Stimulated activated CD4-positive, alpha-beta T cell treated with anti-CD3 and anti-CD28 coated beads, TNF-alpha, amount 100 ng/mL, for 24 hours (primary cell): ENCODE measurements around the gene ITGB2.
"Not testable (repeated sequence)": the region's sequence is repeated elsewhere in the genome, so short reads cannot be mapped to it uniquely, and the experiment has no call there.

Source experiments
- DNase-seq, 3 experiments: peaks; one replicate each; pipeline ENCODE4 v3.0.0-alpha.2; 2020; ENCODE audit warnings: low read depth in 3 of 3

The ITGB2 gene

DNA sequence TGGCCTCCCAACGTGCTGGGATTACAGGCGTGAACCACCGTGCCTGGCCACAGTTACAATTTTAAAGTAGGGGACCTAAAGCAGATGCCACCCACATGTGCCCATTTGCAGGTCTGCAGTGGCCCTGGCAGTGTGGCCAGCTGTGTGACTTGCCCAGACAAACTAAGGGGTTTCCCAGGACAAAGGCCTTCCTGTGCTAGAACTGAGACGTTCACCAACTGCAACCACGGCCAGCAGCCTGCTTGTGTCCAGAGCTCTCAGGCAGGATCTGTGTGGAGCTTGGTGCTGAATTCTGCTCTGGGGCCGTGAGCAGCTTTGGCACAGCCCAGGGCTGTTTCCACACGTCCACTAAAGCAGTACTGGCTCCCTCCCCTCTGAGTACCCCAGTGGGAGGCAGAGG is 36.6 kb downstream of the ITGB2 start:
- DNase-seq: no peak

DNA sequence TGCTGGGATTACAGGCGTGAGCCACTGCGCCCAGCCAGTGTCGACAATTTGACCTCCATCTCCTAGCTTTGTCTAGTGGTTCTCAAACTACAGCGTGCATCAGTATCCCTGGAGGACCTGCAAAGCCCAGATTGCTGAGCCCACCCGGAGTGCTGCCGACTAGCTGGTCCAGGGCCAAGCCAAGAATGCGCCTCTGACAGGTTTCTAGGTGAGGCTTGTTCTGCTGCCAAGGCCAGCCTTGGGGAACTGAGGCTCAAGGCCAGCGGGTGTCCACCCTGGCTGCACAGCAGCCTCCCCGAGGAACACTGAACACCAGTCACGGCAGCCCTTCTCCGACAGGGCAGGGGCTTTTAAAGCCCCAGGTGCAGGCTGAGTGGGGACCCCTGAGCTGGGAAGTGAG is 37.4 kb downstream of the ITGB2 start:
- no peak for DNase-seq

DNA sequence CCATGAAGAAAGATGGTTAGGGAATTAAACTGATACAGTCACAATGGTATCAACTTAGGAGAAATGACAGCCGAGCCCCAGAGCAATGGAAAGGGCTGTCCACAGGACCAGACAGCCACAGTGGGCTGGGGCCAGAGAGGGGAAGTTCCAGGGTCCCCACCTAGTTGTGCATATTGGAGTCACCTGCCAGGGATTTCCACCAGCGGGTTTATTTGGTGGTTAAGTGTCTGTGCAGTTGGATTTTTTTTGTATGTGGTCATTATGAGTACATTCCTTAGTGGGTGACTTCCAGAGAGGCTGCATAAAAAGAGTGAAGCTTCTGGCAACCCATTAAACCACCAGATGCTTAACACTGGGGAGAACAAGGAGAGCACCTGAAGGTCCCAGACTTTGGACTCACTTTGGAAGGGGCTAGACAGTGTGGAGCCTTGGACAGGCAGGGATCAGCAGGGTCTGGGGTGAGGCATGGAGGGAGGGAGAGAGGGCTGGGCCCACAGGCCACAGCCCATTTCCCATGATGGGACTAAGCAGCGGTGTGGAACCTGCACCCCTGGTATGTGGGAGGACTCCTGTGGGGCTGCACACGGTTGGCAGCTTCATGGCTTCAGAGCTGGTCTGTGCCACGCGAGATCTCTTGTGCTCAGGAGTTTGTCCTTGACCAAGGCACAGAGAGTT is 39.4 kb downstream of the ITGB2 start:
- DNase-seq: no peak

DNA sequence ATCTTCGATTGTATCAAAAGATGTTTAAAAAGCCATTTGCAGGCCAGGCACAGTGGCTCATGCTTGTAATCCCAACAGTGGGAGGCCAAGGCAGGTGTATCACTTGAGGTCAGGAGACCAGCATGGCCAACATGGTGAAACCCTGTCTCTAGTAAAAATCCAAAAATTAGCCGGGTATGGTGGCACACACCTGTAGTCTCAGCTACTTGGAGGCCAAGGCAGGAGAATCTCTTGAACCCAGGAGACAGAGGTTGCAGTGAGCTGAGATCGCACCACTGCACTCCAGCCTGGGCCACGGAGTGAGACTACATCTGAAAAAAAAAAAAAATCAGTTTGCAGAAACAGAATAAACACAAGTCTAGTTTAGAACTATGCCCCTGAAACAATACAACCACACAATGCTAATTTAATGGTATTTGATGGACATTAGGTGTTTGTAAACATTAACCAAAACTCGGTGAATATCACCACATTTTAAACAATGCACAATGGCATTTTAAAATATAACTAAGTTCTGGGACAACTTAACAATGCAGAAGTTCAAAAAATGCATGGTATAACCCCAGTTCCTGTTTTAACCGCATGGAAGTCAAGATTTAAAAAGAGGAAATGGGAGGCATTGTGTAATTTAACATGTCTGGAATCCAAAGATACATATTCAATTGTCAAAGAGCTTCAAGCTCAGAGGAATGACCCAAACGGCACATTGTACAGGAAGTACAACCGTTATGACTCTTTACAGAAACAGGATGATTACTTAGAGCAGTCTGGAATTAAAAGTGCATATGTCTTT is 40.1 kb downstream of the ITGB2 start:
- DNase-seq: no peak

DNA sequence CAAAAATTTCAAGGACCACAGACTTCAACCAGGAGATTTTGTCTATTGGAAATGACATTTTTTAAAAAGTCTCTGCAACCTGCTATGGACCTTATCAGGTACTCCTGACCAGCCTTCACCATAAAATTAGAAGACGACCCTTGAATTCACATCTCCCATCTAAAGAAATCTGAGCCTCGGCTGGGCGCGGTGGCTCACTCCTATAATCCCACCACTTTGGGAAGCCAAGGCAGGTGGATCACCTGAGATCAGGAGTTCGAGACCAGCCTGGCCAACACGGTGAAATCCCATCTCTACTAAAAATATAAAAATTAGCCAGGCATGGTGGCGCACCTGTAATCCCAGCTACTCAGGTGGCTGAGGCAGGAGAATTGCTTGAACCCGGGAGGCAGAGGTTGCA is 41.5 kb downstream of the ITGB2 start:
- DNase-seq: not testable (repeated sequence)

DNA sequence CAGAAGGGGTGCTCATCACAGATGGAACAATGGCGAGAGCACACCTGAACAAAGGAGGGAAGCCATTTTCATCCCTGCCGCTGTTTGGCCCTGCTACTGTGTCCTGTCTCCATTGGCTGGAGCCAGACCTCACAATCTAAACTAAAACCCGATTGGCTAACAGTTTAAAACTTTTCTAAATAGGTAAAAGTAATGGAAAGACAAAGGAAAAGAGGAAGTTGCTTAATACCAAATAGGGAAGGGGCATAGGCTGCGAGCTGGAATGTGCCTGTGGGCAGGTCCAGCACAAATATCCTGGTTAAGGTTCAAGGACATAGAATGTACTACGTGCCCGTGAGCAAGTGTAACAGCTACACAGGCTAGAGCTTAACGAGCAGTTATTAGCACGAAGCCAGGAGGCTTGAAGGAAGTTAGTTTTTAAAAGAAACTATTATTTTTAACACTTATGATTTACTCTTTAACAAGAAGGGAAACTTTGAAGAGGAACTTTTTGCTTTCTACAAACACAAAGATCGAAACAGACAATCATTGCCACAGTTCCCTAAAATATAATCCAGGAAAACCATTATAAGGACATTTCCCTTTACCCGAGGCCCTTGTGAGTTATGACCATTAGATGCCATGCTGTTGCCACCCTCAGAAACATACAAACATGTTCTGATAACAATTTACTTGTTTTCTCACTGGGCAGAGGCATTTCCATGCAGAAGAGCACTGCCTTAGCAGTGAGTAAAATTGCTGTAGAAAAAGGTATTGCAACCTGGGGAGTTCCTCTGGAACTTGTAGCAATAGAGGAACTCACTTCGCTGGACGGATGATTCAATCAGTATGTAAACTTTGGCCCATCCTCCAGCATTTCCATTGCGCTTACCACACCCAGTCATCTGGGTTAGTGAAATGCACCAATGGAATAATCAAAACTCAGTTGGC is 42.4 kb downstream of the ITGB2 start:
- no peak for DNase-seq

DNA sequence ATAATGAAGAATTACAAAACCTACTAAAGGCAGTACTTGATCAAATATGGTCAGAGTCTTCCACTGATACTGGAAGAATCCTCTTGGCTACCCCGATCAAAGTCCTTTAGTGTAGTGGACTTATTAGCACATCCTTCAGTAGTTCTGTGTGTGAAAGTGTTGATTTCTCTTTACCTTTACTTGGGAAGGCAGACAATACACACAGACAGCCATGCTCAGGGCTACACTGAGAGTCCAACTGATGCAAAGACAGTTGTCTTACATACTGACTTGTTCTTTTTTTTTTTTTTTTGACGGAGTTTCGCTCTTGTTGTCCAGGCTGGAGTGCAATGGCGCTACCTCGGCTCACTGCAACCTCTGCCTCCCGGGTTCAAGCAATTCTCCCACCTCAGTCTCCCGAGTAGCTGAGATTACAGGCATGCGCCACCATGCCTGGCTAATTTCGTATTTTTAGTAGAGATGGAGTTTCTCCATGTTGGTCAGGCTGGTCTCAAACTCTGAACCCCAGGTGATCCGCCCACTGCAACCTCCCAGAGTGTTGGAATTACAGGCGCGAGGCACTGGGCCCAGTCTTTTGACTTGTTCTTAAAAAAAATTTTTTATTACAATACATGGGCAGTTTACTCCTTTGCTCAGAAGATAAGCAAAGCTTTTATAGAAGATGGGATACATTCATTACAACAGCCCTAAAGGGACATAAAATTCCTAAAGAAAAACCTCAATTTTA is 43.7 kb downstream of the ITGB2 start:
- no peak for DNase-seq

DNA sequence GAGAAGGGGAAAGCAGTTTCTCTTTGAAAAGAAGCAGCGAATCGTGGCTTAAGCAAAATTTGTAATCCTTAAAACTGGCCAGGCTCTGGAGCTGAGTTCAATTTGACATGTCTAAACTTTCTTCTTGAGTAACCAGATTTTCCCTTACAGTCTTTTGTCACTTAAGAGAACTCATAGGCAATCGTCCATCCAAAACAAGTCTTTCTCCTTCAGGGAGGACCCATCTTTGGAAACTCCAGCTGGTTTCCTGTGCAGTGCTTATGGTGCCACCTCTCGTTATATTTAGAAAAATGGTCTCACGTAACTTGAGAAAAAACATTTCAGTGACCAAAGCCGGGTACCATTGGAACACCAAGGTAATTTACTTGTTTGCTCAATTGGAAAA is 45.4 kb downstream of the ITGB2 start:
- no peak for DNase-seq

DNA sequence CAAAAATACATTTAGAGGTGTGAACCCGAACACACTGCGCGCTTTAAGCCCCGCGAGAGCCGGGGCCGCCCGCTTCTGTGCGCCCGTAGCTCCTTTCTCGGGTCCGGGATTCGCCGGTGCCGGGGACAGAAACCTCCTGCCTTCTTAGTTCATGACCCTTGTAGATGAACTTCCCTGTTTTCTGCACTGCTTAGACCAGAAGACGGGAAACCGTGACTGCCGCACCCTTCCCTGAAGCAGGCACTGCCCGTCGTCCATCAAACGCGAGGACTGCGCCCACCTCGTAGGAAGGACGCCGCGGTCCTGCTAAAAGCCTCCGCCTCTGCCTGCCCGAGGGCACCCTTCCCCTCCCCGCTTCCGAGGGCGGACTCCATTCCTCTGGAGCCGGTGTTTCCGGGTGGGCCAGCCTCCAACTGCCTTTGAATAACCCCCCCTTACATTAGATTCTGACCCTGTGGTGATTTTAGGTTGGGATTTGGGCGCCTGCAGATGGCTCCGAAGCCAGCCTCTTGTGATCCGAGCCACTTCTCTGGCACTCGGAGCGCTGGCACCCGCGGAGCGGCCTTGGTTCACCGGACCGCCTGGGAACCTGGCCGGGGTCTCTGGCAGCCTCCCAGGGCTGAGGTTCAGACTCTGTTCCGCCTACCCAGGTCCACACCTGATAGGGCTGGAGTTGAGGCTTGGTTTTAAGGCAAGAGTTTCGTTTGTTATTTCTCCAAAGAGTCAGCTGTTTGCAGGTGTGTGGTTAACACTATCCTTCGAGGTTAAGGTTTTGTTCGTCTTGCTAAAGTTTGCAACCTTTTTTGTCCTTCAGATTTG is 46.0 kb downstream of the ITGB2 start:
- no peak for DNase-seq

DNA sequence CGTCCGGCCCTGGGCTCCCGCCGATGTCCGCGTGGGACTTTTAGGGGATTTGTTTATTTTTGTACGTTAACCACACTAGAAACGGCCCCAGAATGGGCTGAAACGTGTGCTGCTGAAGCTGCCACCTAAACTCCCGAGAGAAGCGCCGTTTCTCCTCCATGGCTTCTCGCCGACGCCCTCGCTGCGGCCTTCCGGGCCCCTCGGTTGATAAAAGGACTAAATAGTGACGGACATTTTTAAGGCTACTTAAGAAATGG is 46.5 kb downstream of the ITGB2 start:
- no peak for DNase-seq

DNA sequence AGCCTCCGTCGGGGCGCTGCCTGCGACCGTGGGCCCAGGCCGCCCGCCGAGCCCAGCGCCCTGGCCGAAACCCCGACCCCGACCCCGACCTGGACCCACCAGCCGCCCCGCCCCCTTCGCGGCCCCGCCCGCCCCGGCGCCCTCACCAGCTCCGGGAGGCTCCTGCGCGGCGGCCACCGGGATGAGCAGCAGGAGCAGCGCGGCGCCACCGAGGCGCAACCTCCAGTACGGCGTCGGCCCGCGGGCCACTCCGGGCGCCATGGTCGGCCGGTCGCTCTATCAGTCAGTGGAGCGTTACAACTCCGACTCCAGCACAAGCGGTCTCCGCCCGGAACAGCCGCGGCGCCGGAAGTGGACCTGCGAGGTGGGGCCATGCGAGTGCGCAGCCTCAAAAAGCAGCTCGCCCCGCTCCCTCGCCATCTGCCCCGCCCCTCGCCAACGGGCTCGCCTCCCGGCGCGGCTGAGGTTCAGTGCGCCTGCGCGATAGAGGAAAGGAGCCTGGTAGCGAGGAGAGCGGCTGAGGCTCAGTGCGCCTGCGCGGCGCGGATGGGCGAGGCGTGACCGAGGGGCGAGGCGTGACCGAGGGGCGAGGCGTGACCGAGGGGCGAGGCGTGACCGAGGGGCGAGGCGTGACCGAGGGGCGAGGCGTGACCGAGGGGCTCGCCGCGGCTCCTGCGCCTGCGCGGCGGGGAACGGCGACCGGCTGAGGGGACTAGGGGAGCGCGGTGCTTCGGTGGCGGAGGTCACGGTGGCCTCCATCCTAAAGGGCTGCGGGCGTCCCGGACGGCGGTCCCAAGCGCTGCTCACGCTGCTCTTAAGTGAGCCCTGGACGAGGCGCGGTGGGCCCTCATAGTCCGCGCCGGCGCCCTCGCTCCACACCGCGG is 47.1 kb downstream of the ITGB2 start, which contains the start of gene PTTG1IP:
Gene PTTG1IP, minus strand, starts transcription at position 335 of the 884 bp plus-strand sequence. Its CDS starts 74 bp downstream, at position 261.
- DNase-seq: peak; percentile 98 to 99 (median 98)

DNA sequence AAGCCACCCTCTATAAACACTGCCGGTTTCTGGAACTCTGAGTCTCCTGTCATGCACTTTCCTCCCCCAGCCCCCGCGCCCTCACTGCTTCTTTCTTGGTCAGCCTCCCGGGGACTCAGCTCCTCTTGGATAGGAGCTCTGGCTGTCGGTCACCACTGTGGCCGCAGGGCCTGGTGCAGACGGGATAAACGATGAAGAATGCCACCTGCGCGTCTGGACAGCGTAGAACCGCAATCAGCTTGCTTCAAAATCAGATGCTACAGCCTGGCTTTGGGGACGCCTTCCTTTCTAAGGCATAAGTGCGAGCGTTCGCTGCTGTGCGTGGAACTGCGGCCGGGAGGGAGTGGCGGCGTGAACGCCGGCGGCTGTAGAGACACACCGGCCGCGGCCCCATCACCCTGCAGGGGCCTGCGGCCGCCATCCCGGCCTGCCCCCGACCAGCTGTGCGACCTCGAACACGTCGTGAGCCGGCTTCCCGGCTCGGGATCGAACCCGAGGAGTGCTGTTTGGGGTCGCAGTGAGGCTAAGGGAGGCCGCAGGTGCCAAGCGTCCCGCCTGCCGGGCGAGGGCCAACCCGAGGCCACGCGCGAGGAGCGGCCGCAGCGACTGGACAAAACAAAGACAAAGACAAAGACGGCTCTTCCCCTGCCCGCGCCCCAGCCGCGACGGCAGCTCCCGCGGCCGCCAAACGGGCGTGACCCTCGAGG is 47.9 kb downstream of the ITGB2 start:
- DNase-seq: no peak

DNA sequence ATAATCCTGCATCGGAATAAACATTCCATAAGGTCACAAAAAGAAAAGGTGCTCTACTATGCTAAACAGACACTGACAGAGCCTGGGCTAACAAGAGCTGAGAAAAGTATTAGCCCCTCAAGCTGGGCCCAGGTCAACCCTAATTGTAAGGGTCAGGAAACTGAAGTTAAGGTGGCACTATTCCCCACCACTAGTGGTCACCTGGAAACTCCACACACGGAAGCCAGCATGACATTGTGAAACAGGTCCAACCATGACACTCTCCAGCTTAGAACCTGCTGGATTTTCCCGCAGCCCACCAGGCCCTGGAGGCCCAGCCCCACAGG is 48.4 kb downstream of the ITGB2 start:
- DNase-seq: no peak

DNA sequence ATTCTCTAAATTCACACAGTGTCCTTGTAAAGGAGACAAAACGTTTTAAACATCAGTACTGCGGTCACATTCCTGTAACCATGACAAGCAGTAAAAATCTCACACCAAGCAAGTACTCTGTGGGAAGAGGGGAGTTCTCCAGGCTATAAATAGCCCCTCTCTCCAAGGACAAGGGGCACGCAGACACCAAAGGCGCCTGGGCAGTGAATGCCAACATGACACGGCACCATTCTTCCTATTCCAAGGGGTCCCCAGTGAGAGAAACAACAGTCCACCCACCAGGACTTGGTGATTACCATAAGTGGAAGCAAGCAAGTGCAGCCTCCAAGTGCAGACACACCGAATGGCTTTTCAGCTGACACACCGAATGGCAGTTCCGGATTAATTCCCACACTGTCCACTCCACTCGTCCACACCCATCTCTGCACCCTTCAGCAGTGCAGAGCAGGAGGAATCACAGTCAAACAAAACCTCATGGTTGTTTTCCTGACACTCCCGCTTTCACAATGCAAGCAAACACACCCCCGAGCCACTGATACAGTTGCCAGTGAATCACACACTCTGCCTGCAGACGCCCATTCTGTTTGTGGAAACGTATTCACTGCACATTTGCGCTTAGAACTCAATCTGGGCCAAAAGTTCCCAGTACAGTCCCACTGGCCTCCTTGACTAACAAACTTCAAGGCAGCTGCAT is 49.0 kb downstream of the ITGB2 start:
- no peak for DNase-seq

DNA sequence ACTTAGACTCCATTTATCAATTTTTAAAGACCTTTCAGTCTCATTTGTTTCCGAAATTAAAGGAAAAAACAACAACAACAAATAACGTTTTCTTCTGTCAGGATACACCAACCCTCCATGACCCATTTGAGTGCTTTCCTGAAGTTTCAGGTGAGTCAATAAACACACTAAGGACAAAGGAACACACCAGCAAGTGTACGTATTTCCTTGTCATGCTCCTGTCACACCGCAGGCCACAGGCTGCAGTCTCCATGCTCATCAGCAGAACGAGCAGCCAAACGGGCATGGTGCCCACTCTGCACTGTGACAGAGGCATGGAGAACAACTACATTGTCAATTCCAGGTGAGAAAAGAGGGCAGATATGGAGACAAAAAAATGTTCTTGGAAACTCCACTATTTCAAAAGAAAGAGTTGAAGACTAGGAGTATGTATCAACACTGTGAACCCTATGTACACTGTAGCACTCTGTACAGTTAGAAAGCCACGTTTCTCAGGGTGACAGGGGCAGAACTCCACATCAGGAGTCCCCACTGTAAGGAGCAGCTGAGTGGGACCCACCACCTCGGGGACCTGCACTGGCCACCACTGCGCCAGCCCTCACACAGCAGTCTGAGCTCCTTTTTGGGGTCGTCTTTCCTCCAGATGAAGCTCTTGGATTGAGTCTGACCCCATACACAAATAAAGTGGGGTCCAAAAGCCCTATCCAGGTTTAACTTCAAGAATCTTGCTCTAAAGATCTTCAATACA is 49.8 kb downstream of the ITGB2 start:
- no peak for DNase-seq

DNA sequence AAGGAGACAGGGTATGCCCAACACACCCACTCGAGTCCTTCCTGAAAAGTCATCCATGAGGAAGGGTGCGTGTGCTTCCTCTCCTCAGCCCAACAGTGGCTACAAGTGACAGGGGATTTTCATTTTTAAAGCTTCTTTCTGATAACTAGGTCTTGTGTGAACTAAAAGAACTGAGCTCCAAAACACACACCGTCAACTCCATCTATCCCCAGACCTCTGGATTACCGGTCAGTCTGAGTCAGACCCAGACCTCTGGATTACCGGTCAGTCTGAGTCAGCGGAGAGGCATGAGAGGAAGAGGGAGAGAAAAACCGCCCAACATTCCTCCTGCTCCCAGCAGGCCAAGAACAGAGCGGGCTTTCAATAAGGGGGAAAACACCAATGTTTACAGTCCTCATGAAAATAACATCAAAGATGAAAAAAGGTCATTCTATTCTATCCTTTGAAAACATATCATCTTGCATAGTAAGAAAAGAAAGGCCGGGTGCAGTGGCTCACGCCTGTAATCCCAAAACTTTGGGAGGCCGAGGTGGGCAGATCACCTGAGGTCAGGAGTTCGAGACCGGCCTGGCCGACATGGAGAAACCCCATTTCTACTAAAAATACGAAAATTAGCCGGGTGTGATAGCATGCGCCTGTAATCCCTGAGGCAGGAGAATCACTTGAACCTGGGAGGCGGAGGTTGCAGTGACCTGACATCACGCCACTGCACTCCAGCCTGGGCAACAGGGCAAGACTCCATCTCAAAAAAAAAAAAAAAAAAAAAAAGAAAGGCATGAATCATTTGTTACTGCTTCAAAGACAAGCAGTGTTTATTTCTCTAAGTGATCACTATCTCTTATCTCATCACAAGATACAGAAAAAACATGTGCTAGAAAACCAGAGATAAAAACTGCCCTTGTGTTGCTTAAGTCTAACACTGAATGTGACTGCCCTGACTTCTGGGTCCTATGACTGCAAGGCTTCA is 50.6 kb downstream of the ITGB2 start:
- no peak for DNase-seq

DNA sequence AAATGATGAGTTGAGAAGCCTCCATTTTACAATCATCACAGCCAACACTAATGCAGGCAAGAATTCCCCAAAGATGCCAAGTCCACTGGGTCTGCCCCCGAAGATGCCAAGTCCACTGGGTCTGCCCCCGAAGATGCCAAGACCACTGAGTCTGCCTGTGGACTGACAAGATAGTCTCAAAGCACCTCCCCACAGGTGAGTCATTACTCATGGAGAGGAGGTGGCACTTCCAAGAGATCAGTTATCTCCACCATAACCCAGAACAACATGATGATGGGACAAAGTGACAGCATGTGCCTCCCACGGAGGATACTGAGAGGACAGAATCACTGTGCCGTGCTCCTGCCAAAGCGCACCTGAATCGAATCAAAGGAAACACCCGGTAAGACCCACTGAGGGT is 52.0 kb downstream of the ITGB2 start:
- no peak for DNase-seq
